ENCODE results near the gene LBX1.

- TF ChIP-seq, protein P1, sequence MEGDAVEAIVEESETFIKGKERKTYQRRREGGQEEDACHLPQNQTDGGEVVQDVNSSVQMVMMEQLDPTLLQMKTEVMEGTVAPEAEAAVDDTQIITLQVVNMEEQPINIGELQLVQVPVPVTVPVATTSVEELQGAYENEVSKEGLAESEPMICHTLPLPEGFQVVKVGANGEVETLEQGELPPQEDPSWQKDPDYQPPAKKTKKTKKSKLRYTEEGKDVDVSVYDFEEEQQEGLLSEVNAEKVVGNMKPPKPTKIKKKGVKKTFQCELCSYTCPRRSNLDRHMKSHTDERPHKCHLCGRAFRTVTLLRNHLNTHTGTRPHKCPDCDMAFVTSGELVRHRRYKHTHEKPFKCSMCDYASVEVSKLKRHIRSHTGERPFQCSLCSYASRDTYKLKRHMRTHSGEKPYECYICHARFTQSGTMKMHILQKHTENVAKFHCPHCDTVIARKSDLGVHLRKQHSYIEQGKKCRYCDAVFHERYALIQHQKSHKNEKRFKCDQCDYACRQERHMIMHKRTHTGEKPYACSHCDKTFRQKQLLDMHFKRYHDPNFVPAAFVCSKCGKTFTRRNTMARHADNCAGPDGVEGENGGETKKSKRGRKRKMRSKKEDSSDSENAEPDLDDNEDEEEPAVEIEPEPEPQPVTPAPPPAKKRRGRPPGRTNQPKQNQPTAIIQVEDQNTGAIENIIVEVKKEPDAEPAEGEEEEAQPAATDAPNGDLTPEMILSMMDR (IDR thresholded peaks at IDR 0.05), result no peak
- no peak for TF ChIP-seq POLR2A (IDR thresholded peaks at IDR 0.05)
Observed at GRCh38 chr10:101250136-101250535, 20.9 kb upstream of the LBX1 start.
